ENCODE measurements around the gene PTPRN. TPM values are rescaled to one million over a fixed set of nuclear protein-coding genes. Genes with fewer than 3 reads are reported as not detected.

The PTPRN gene
- polyA plus RNA-seq, 1 donor (not counting 4 experiments of a cell fraction or from before 2014, with no cell fraction given): not detected

GRCh38 chr2:219266886-219267285 lies 42.3 kb downstream of the PTPRN start:
- FAIRE-seq (no peak), DNase-seq (ENCODE audit: low read depth, low spot score) (no peak)
- no peaks in the 10 kb centered on the region for H3K36me3 ChIP-seq (ENCODE audit: control insufficient read depth in 2 of 2, extremely low read depth in 1 of 2, insufficient read depth in 2 of 2, low read length in 2 of 2)
- no peaks in the 10 kb centered on the region for H3K27me3 ChIP-seq (ENCODE audit: control insufficient read depth, extremely low read depth, insufficient read depth, low read length)
- no peak overlapping the region for H3K4me2 ChIP-seq (ENCODE audit: control insufficient read depth, extremely low read depth, insufficient read depth, low read depth, low read length)
- no peak overlapping the region for H3K9ac ChIP-seq (ENCODE audit: control insufficient read depth, extremely low read depth, insufficient read depth, low read length)
- H3K4me1 ChIP-seq (ENCODE audit: control insufficient read depth, extremely low read depth, insufficient read depth, low read length): peaks cover 13% of the 10 kb centered on the region
- no peaks in the 10 kb centered on the region for H4K20me1 ChIP-seq (ENCODE audit: control insufficient read depth, extremely low read depth, insufficient read depth, low read length)
- dilution Hi-C loops (cut with MboI; ENCODE audit: extremely low pct_ligation_motif_present, low sequenced_read_pairs): no loop called here
- no peaks in the 10 kb centered on the region for H3K9me1 ChIP-seq (ENCODE audit: control insufficient read depth, extremely low read depth, insufficient read depth, low read length)
- no peak overlapping the region for H3K27ac ChIP-seq (ENCODE audit: control insufficient read depth, insufficient read depth, low read length)
- H3K4me3 ChIP-seq (ENCODE audit: control insufficient read depth in 2 of 3, extremely low read depth in 1 of 3, insufficient read depth in 2 of 3, low read depth in 1 of 3, low read length in 3 of 3): no peak overlapping the region
- H3K79me2 ChIP-seq (ENCODE audit: control insufficient read depth, insufficient read depth, low read length): no peaks in the 10 kb centered on the region
- TF ChIP-seq EZH2 (IDR thresholded peaks at IDR 0.05; ENCODE audit: low read length) (no peak), CTCF (optimal IDR thresholded peaks at IDR 0.05 in 1 of 3, IDR thresholded peaks at IDR 0.05 in 1 of 3, conservative IDR thresholded peaks at IDR 0.05 in 1 of 3; ENCODE audit: extremely low read depth in 1 of 3, insufficient read depth in 2 of 3, low read length in 3 of 3) (no peak)
- H3K9me3 ChIP-seq (ENCODE audit: control insufficient read depth, low read depth, low read length): no peaks in the 10 kb centered on the region
- H2AFZ ChIP-seq (ENCODE audit: control insufficient read depth, low read length): no peak overlapping the region

GRCh38 chr2:219266232-219266631 lies 43.0 kb downstream of the PTPRN start:
- Histone ChIP-seq H3K27me3 (ENCODE audit: control insufficient read depth, extremely low read depth, insufficient read depth, low read length) (no peaks in the 10 kb centered on the region), H3K9me1 (ENCODE audit: control insufficient read depth, extremely low read depth, insufficient read depth, low read length) (no peaks in the 10 kb centered on the region), H3K9ac (ENCODE audit: control insufficient read depth, extremely low read depth, insufficient read depth, low read length) (no peak overlapping the region), H3K36me3 (ENCODE audit: control insufficient read depth in 2 of 2, extremely low read depth in 1 of 2, insufficient read depth in 2 of 2, low read length in 2 of 2) (no peaks in the 10 kb centered on the region), H3K4me1 (ENCODE audit: control insufficient read depth, extremely low read depth, insufficient read depth, low read length) (peaks cover 13% of the 10 kb centered on the region), H3K4me3 (ENCODE audit: control insufficient read depth in 2 of 3, extremely low read depth in 1 of 3, insufficient read depth in 2 of 3, low read depth in 1 of 3, low read length in 3 of 3) (no peak overlapping the region), H2AFZ (ENCODE audit: control insufficient read depth, low read length) (no peak overlapping the region), H3K4me2 (ENCODE audit: control insufficient read depth, extremely low read depth, insufficient read depth, low read depth, low read length) (no peak overlapping the region), H3K27ac (ENCODE audit: control insufficient read depth, insufficient read depth, low read length) (no peak overlapping the region), H4K20me1 (ENCODE audit: control insufficient read depth, extremely low read depth, insufficient read depth, low read length) (no peaks in the 10 kb centered on the region), H3K79me2 (ENCODE audit: control insufficient read depth, insufficient read depth, low read length) (no peaks in the 10 kb centered on the region), H3K9me3 (ENCODE audit: control insufficient read depth, low read depth, low read length) (no peaks in the 10 kb centered on the region)
- dilution Hi-C loops (cut with MboI; ENCODE audit: extremely low pct_ligation_motif_present, low sequenced_read_pairs): no loop called here
- FAIRE-seq (no peak), DNase-seq (ENCODE audit: low read depth, low spot score) (no peak)
- TF ChIP-seq EZH2 (IDR thresholded peaks at IDR 0.05; ENCODE audit: low read length) (no peak), CTCF (optimal IDR thresholded peaks at IDR 0.05 in 1 of 3, IDR thresholded peaks at IDR 0.05 in 1 of 3, conservative IDR thresholded peaks at IDR 0.05 in 1 of 3; ENCODE audit: extremely low read depth in 1 of 3, insufficient read depth in 2 of 3, low read length in 3 of 3) (no peak)

Measured in keratinocyte (primary cell).